COLO829 (cell line): Measurements from ENCODE around the gene CLDND2.
"Not testable (repeated sequence)": the region's sequence is repeated elsewhere in the genome, so short reads cannot be mapped to it uniquely, and the experiment has no call there.

Source experiments
- DNase-seq: peaks from one replicate; pipeline ENCODE4 v3.0.0; 2012; ENCODE audit warnings: low spot score

CLDND2 gene

GRCh38 chr19:51368366-51369282, at the start of gene CLDND2:
Gene CLDND2 (minus strand): TSS chr19:51369003. CDS start chr19:51368577, 426 bp downstream.
- no peak for DNase-seq

GRCh38 chr19:51417810-51418157, 49.0 kb upstream of the CLDND2 start:
- DNase-seq, result no peak

GRCh38 chr19:51417107-51417809, 48.5 kb upstream of the CLDND2 start, which contains the start of gene SIGLEC10:
Gene SIGLEC10 (minus strand): TSS chr19:51417642. CDS start chr19:51417581, 61 bp downstream.
- DNase-seq, result no peak

GRCh38 chr19:51416422-51416821, 47.6 kb upstream of the CLDND2 start:
- not testable (repeated sequence) for DNase-seq

GRCh38 chr19:51415187-51415586, 46.4 kb upstream of the CLDND2 start:
- no peak for DNase-seq

GRCh38 chr19:51410950-51411748, 42.3 kb upstream of the CLDND2 start:
- DNase-seq, result no peak

- peak; percentile 23 for DNase-seq
Observed at GRCh38 chr19:51407511-51408131, 38.8 kb upstream of the CLDND2 start.

GRCh38 chr19:51402117-51402516, 33.3 kb upstream of the CLDND2 start:
- DNase-seq, result no peak

- DNase-seq, result not testable (repeated sequence)
Observed at GRCh38 chr19:51399936-51400335, 31.1 kb upstream of the CLDND2 start.

GRCh38 chr19:51399231-51399630, 30.4 kb upstream of the CLDND2 start:
- DNase-seq, result no peak

- peak; percentile 55 for DNase-seq
Observed at GRCh38 chr19:51398096-51398704, 29.4 kb upstream of the CLDND2 start.

- DNase-seq, result not testable (repeated sequence)
Observed at GRCh38 chr19:51397453-51397852, 28.6 kb upstream of the CLDND2 start.

GRCh38 chr19:51396175-51396574, 27.4 kb upstream of the CLDND2 start:
- no peak for DNase-seq

- DNase-seq, result peak; percentile 96
Observed at GRCh38 chr19:51394050-51394836, 25.4 kb upstream of the CLDND2 start.

GRCh38 chr19:51392701-51393100, 23.9 kb upstream of the CLDND2 start:
- DNase-seq, result no peak

GRCh38 chr19:51391073-51391611, 22.3 kb upstream of the CLDND2 start:
- DNase-seq, result no peak

GRCh38 chr19:51389143-51389542, 20.3 kb upstream of the CLDND2 start:
- no peak for DNase-seq

- DNase-seq, result no peak
Observed at GRCh38 chr19:51387924-51388389, 19.2 kb upstream of the CLDND2 start, which contains the start of gene LIM2. Gene LIM2 (minus strand): TSS chr19:51387974. CDS start chr19:51387443, 531 bp downstream.

- DNase-seq, result no peak
Observed at GRCh38 chr19:51386882-51387520, 18.2 kb upstream of the CLDND2 start.
